Bronchial epithelial cell (primary cell): ENCODE results near the gene NMT1. TPM values are rescaled to one million over a fixed set of nuclear protein-coding genes. Genes with fewer than 3 reads are reported as not detected.
A peak's percentile ranks its signal among the peaks of the same experiment; 100 is the strongest.
"Not testable (repeated sequence)": the region's sequence is repeated elsewhere in the genome, so short reads cannot be mapped to it uniquely, and the experiment has no call there.

Source experiments
- DNase-seq: peaks from one replicate; pipeline ENCODE4 v3.0.0-alpha.2; 2010; ENCODE audit warnings: low read depth
- FAIRE-seq: peaks from 2 replicates; lab custom pipeline; 2011; peaks lifted over from hg19 to GRCh38; lab: Jason Lieb, UNC
- H3K27me3 ChIP-seq: 2 replicates; pipeline ENCODE4 v1.5.1; 2011; ENCODE audit warnings: low read length; ENCODE audit not compliant: control insufficient read depth, insufficient read depth
- H3K36me3 ChIP-seq: 2 replicates; pipeline ENCODE4 v1.5.1; 2011; ENCODE audit warnings: low read length; ENCODE audit not compliant: control insufficient read depth, insufficient read depth
- H3K4me3 ChIP-seq: 2 replicates; pipeline ENCODE4 v1.5.1; 2011; ENCODE audit warnings: mild to moderate bottlenecking, low read depth, low read length, control low read depth
- total RNA-seq: library from RNA; depleted of rRNA; stranded (reverse); fragments of >200 nt; gene quantifications from 2 replicates; pipeline ENCODE4 v1.2.1, GENCODE V29; 2014
- TF ChIP-seq, protein P1 (sequence below): IDR thresholded peaks from 2 replicates; pipeline ENCODE4 v1.5.1; 2011; ENCODE audit warnings: mild to moderate bottlenecking, moderate library complexity, low read length, control low read depth, inconsistent platforms; ENCODE audit not compliant: insufficient read depth, severe bottlenecking

Gene NMT1
- total RNA-seq, 1 donor from 2014 or later: 54.2 TPM

DNA sequence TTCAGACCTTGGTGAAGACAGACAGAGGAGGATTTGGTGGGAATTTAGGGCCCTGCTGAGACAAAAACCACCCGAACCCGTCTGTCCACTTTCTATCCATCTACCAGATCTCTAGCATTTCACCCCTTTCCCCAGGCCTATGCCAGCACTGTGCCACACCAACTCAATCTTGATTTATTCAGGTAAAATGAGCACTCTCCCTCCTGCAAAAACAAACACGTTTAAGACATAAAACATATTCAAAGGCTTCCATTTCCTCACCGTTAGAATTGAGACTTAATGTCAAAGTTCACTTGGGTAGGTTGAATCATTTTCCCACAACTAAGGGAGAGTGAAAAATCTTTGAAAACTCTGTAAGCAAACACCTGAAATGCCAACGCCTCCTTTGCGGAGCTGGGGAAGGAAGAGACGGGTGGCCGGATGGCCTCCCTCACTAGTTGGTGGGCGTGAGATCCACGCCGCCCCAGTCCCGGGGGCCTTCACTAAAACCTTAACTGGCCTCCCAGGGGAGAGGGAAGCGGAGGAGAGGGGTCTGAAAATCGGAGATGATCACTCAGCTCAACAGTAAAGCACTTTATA, 10.5 kb upstream of the NMT1 start:
- no peaks in the 10 kb centered on the region for H3K36me3 ChIP-seq
- TF ChIP-seq, protein P1, sequence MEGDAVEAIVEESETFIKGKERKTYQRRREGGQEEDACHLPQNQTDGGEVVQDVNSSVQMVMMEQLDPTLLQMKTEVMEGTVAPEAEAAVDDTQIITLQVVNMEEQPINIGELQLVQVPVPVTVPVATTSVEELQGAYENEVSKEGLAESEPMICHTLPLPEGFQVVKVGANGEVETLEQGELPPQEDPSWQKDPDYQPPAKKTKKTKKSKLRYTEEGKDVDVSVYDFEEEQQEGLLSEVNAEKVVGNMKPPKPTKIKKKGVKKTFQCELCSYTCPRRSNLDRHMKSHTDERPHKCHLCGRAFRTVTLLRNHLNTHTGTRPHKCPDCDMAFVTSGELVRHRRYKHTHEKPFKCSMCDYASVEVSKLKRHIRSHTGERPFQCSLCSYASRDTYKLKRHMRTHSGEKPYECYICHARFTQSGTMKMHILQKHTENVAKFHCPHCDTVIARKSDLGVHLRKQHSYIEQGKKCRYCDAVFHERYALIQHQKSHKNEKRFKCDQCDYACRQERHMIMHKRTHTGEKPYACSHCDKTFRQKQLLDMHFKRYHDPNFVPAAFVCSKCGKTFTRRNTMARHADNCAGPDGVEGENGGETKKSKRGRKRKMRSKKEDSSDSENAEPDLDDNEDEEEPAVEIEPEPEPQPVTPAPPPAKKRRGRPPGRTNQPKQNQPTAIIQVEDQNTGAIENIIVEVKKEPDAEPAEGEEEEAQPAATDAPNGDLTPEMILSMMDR: no peak
- peak overlapping the region; percentile 73 for H3K4me3 ChIP-seq
- FAIRE-seq: no peak
- DNase-seq: peak; percentile 61
- H3K27me3 ChIP-seq: no peaks in the 10 kb centered on the region

DNA sequence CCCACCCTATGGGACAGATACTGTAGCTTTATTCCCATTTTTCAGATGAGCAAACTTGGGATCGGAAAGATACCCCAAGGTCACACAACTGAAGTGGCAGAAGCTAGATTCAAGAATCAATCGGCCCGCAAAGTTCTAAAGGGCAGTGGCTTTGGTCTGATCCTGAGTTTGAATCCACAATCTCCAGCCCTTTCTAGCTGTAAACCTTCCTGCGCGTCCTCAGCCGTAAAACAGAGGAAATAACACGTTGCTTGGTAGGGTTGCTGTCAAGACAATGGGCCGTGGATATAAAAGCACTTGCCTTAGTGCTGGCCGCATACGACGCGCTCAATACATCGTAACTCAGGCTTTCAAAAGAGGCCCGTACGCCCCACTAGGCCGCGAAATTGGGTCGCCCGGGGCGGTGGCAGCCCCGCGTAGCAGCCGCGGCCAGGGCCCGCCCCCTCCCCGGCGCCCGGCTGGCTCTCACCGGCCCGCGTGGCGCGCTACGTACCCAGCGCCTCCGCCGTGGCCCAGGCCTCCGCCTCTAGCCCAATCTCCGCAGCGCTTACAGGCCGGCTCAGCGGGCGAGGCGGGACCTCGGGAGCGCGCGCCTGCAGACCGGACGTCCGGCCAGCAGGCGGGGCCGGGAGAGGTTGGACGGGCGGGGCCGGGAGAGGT, 9.9 kb upstream of the NMT1 start, which contains the start of gene DCAKD:
Gene DCAKD, minus strand, starts transcription at position 573 of the 660 bp plus-strand sequence. CDS start 16,747 bp downstream, outside the sequence.
- FAIRE-seq: no peak
- TF ChIP-seq, protein P1: no peak

DNA sequence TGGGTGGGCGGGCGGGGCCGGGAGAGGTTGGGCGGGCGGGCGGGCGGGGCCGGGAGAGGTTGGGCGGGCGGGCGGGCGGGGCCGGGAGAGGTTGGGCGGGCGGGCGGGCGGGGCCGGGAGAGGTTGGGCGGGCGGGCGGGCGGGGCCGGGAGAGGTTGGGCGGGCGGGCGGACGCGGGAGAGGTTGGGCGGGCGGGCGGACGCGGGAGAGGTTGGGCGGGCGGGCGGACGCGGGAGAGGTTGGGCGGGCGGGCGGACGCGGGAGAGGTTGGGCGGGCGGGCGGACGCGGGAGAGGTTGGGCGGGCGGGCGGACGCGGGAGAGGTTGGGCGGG, 9.4 kb upstream of the NMT1 start:
- not testable (repeated sequence) for H3K27me3 ChIP-seq, DNase-seq, H3K4me3 ChIP-seq, H3K36me3 ChIP-seq, FAIRE-seq

More for the DNA sequence above, 9.9 kb upstream of the NMT1 start, which contains the start of gene DCAKD:
- H3K36me3 ChIP-seq: no peaks in the 10 kb centered on the region
- H3K27me3 ChIP-seq: no peaks in the 10 kb centered on the region
- peak; percentile 85 for DNase-seq
- H3K4me3 ChIP-seq: peak within 1 kb of the TSS; percentile 73

DNA sequence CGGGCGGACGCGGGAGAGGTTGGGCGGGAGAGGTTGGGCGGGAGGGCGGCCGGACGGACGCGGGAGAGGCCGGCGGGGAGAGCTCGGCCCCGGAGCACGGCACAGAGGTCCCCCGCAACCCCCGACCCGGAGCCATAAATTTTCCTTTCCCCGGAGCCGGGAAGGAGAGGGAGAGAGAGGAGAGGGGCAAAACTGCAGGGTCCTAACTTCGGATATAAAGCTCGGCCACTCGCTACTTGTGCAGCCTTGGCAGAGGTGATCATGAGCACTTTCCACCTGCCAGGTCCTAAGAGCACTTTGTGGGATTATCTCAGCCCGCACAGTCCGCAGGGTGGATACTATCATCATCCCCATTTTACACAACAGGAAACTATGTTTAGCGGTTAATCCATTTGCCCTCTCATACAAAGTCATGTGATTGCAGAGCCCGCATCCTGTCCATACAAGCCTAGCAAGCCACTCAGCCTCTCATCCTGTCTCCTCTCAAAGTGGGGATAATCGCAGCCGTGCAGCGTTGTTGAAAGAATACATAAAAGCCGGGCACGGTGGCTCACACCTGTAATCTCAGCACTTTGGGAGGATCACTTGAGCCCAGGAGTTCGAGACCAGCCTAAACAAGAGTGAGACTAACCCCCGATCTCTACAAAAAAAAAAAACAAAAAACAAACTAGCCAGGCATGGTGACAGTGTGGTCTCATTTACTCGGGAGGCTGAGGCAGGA, 8.9 kb upstream of the NMT1 start:
- peak overlapping the region; percentile 41 for H3K4me3 ChIP-seq
- TF ChIP-seq, protein P1: no peak
- H3K36me3 ChIP-seq: no peaks in the 10 kb centered on the region
- DNase-seq (peak; percentile 73), FAIRE-seq (no peak)
- no peaks in the 10 kb centered on the region for H3K27me3 ChIP-seq

DNA sequence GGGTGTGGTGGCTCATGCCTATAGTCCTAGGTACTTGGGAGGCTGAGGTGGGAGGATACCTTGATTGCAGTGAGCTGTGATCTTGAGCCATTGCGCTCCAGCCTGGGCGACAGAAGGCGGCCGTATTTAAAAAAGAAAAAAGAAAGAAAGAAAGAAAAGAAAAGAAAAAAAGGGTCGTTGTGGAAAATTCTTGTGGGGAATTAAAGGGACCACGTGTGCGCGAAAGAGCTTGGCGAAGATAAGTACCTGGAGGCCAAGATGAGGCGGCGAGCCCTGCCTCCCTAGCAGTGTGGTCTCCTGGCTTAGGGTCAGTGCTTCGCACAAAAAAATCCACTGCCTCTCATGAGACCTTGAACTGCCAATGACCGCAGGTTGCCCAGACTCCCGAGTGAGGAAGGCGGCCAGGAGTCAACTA, 728 bp upstream of the NMT1 start:
- Histone ChIP-seq H3K27me3 (no peaks in the 10 kb centered on the region), H3K36me3 (no peaks in the 10 kb centered on the region), H3K4me3 (peak overlapping the region; percentile 88)
- FAIRE-seq: no peak
- no peak for DNase-seq
- TF ChIP-seq, protein P1: no peak

DNA sequence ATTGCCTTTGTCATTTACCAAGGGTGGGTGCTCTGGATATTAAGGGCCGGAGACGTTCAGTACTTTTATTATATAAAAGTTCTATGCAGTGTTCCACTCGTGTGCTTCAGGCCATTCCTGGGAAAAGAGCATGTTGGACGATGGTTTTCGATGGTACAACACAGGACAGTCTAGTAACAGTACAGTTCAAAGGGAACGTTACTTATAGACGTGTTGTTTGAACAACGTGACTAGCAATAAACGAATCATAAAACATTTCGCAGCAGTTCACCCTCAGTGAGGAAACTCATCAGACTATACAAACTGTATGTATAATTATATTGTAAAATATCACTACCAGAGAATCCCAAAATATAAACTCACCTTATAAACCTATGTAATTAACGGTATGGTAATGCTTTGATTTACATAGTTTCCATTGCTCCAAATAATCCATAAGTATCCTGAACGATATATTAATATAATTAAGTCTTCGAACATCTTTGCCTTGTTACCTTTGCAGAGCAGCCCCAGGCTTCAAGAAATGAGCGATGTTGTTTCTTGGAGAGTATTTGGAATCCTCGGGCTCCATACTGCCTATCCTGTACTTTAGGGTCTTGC, 589 bp downstream of the NMT1 start:
- H3K36me3 ChIP-seq: no peaks in the 10 kb centered on the region

More for the DNA sequence above, 589 bp downstream of the NMT1 start:
- Histone ChIP-seq H3K4me3 (peak overlapping the region; percentile 88), H3K27me3 (no peaks in the 10 kb centered on the region)
- no peak for FAIRE-seq
- TF ChIP-seq, protein P1: no peak
- DNase-seq: no peak
